Hepatocyte (in vitro differentiated cells): ENCODE measurements around the gene ACKR3.

Experiments used
- CTCF ChIP-seq: fragments of 200-600 bp; sonication (generic); IDR thresholded peaks from 2 replicates; pipeline ENCODE4 v1.5.1; 2016; ENCODE audit warnings: antibody characterized with exemption, mild to moderate bottlenecking; ENCODE audit not compliant: poor library complexity
- EZH2 ChIP-seq: fragments of 200-600 bp; sonication (generic); IDR thresholded peaks from 2 replicates; pipeline ENCODE4 v1.6.1; 2016; ENCODE audit warnings: antibody characterized with exemption, mild to moderate bottlenecking, borderline replicate concordance
- EZH2phosphoT487 ChIP-seq: fragments of 200-600 bp; sonication (generic); IDR thresholded peaks from one replicate; pipeline ENCODE4 v1.6.1; 2018; ENCODE audit warnings: antibody characterized with exemption, mild to moderate bottlenecking, low read depth, moderate library complexity; ENCODE audit not compliant: unreplicated experiment, severe bottlenecking

- TF ChIP-seq CTCF (no peak), EZH2 (no peak), EZH2phosphoT487 (no peak)
These were observed 9.6 kb downstream of the ACKR3 start for GRCh38 chr2:236579048-236579745.
